Mesothelial cell of epicardium (in vitro differentiated cells): ENCODE data around the gene CCBE1. TPM values are rescaled to one million over a fixed set of nuclear protein-coding genes. Genes with fewer than 3 reads are reported as not detected.

Source experiments
- DNase-seq, 2 experiments: peaks; one replicate each; pipeline ENCODE4 v3.0.0; 2021; ENCODE audit warnings: low spot score in 2 of 2; ENCODE audit not compliant: unreplicated experiment in 2 of 2
- H3K27ac Mint-ChIP-seq: 2 replicates; pipeline ENCODE4 v1.8.0; 2021; ENCODE audit warnings: mixed read lengths
- H3K27me3 Mint-ChIP-seq: 2 replicates; pipeline ENCODE4 v1.8.0; 2021; ENCODE audit warnings: low read depth, mixed read lengths
- H3K36me3 Mint-ChIP-seq: 2 replicates; pipeline ENCODE4 v1.8.0; 2021; ENCODE audit warnings: mixed read lengths
- H3K4me1 Mint-ChIP-seq: 2 replicates; pipeline ENCODE4 v1.8.0; 2021; ENCODE audit warnings: mixed read lengths
- H3K4me3 Mint-ChIP-seq: 2 replicates; pipeline ENCODE4 v1.8.0; 2021; ENCODE audit warnings: mild to moderate bottlenecking, moderate library complexity, mixed read lengths
- H3K9me3 Mint-ChIP-seq: 2 replicates; pipeline ENCODE4 v1.8.0; 2021; ENCODE audit warnings: mixed read lengths
- total RNA-seq: library from RNA; stranded (reverse); gene quantifications from 3 replicates; pipeline ENCODE4 v1.2.1, GENCODE V29; 2021
- TF ChIP-seq, protein P1 (sequence below): fragments of 200-600 bp; sonication (generic); IDR thresholded peaks from one replicate; pipeline ENCODE4 v1.5.0; 2021; ENCODE audit warnings: antibody characterized with exemption; ENCODE audit not compliant: unreplicated experiment

Gene CCBE1
- total RNA-seq, 1 donor from 2014 or later: 71.1 TPM

DNA sequence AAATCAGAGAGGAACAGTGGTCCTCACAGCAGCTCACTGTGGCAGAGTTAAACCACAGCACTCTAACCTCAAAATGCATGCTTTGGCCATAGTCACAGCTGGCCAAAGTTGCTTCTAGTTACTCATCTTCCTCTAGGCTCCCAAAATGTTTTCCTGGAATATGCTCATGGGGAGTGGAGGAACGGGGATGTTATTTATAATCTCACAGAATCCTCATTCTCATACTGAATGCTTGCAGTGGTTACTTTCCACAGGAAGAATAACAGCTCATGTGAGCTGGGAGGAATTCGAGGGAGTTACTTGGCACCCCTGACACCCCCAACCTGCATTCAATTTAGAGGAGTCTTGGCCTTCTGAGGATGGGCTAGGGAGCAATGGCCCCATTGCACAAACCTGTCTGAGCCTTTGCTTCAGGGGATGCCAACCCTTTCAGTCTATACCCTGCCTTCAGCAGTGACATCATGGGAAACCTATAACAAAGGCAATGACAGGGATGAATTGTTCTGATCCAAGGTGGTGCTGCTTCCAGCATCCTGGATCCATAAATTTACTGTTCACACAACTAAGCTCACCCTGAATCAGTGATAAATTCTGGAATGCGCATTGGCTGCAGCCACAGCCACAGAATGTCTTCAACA, 22.4 kb upstream of the CCBE1 start:
- no peak for DNase-seq
- H3K4me1 Mint-ChIP-seq: peaks cover 13% of the 10 kb centered on the region
- no peak overlapping the region for H3K4me3 Mint-ChIP-seq
- H3K27me3 Mint-ChIP-seq: peaks cover 22% of the 10 kb centered on the region
- H3K36me3 Mint-ChIP-seq: no peaks in the 10 kb centered on the region
- peaks cover 4% of the 10 kb centered on the region for H3K9me3 Mint-ChIP-seq
- TF ChIP-seq, protein P1, sequence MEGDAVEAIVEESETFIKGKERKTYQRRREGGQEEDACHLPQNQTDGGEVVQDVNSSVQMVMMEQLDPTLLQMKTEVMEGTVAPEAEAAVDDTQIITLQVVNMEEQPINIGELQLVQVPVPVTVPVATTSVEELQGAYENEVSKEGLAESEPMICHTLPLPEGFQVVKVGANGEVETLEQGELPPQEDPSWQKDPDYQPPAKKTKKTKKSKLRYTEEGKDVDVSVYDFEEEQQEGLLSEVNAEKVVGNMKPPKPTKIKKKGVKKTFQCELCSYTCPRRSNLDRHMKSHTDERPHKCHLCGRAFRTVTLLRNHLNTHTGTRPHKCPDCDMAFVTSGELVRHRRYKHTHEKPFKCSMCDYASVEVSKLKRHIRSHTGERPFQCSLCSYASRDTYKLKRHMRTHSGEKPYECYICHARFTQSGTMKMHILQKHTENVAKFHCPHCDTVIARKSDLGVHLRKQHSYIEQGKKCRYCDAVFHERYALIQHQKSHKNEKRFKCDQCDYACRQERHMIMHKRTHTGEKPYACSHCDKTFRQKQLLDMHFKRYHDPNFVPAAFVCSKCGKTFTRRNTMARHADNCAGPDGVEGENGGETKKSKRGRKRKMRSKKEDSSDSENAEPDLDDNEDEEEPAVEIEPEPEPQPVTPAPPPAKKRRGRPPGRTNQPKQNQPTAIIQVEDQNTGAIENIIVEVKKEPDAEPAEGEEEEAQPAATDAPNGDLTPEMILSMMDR: no peak
- H3K27ac Mint-ChIP-seq: no peak overlapping the region

DNA sequence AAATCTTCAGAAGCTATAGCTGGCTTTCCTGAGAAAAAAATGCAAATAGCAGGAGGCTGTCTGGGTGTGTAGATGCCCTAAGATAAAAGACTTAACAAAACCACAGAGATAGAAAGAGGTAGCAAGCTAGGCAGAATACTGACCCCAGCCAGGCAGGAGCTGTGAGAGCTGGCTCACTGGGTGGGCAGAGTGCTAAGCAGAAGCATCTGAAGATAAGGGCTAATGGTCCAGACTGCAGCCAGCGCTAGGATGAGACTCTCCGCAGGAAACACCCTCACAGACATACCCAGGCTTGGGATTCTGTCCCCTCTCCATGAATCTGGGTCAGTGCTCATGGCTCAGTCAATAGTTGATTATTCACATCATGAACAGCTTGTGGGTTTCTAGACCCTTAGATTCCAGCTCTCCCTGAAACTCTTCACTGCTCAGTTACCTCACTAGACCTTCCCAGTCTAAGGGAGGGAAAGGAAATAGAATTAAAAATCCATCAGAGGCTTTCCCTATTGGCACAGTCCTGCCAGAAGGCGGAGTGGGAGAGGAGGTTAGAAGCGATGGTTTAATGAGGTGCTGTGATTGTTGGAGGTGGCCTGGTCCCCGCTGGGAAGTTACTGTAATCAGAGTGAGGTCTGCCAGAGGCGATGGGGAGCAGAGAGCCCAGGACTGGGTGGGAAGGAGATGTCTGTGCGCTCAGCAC, 21.4 kb upstream of the CCBE1 start:
- peaks cover 14% of the 10 kb centered on the region for H3K4me1 Mint-ChIP-seq
- TF ChIP-seq, protein P1: no peak
- no peak for DNase-seq
- H3K27me3 Mint-ChIP-seq: peaks cover 24% of the 10 kb centered on the region
- no peaks in the 10 kb centered on the region for H3K36me3 Mint-ChIP-seq
- H3K9me3 Mint-ChIP-seq: peaks cover 4% of the 10 kb centered on the region
- no peak overlapping the region for H3K27ac Mint-ChIP-seq
- H3K4me3 Mint-ChIP-seq: no peak overlapping the region

DNA sequence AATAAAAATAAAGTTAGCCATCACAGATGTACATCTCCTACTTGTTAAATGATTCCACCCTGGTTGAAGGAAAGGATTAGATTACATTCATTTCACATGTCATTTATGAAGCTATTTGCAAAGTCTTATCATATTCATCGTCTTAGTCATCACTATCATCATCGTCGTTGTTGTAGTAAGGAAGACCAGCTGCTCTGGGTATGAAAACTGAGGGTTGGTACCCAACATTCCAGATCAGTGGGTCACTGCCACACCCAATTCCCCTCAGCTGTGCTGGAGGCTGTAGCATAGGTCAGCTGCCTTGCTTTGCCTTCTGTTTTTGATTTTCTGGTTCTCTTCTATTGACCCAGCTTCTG, 20.9 kb upstream of the CCBE1 start:
- H3K27ac Mint-ChIP-seq: no peak overlapping the region
- no peak for DNase-seq
- no peak overlapping the region for H3K4me3 Mint-ChIP-seq
- H3K9me3 Mint-ChIP-seq: peaks cover 4% of the 10 kb centered on the region
- H3K4me1 Mint-ChIP-seq: peaks cover 14% of the 10 kb centered on the region
- H3K27me3 Mint-ChIP-seq: peaks cover 24% of the 10 kb centered on the region
- H3K36me3 Mint-ChIP-seq: no peaks in the 10 kb centered on the region
- TF ChIP-seq, protein P1: no peak

DNA sequence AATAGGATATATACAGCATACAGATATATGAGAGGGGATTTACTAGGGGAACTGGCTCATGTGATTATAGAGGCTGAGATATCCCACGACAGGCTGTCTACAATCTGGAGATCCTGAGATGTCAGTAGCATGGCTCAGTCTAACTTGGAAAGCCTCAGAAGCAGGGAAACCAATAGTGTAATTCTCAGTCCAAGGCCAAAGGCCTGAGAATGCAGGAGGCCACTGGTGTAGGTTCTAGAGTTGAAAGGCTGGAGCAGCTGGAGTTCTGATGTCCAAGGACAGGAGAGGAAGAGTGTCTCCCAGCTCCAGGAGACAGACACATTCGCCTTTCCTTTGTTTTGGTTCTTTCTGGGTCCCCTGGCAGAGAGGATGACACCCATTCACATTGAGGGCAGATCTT, 20.1 kb upstream of the CCBE1 start:
- H3K27me3 Mint-ChIP-seq: peaks cover 24% of the 10 kb centered on the region
- H3K27ac Mint-ChIP-seq: no peak overlapping the region
- peaks cover 4% of the 10 kb centered on the region for H3K9me3 Mint-ChIP-seq
- H3K4me1 Mint-ChIP-seq: peaks cover 14% of the 10 kb centered on the region
- TF ChIP-seq, protein P1: no peak
- no peak for DNase-seq
- H3K36me3 Mint-ChIP-seq: no peaks in the 10 kb centered on the region
- no peak overlapping the region for H3K4me3 Mint-ChIP-seq

DNA sequence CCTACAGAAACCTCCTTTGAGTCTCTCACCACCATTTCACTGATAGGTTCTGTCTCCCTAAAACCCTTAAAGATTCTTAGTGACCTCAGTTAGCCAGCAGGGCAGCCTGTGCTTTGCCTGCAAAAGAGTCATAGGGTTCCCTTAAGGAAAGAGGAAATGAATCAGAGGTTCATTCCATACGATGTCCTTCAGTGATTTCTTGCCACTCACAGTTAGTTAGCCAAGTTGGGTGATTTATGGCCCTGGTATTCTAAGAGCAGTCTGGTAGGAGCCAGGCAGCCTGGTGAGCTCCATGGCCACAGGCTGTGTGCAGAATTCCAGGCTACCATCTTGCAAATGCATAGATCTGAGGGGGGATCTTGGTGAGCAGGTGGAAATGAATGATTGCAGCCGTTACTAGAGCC, 18.7 kb upstream of the CCBE1 start:
- no peak for DNase-seq
- peaks cover 8% of the 10 kb centered on the region for H3K4me1 Mint-ChIP-seq
- no peak overlapping the region for H3K27ac Mint-ChIP-seq

More for the DNA sequence above, 18.7 kb upstream of the CCBE1 start:
- TF ChIP-seq, protein P1: no peak
- Mint-ChIP-seq H3K27me3 (peaks cover 24% of the 10 kb centered on the region), H3K9me3 (no peaks in the 10 kb centered on the region), H3K4me3 (no peak overlapping the region), H3K36me3 (no peaks in the 10 kb centered on the region)
